GM23338 (cell line): ENCODE data around the gene PHC2. TPM values are rescaled to one million over a fixed set of nuclear protein-coding genes. Genes with fewer than 3 reads are reported as not detected.

Experiments used
- ATAC-seq: fragments of 200-7000 bp; cut with Tn5 transposase; 3 replicates; pipeline ENCODE4 v1.9.1; 2020
- DNase-seq: peaks from one replicate; pipeline ENCODE4 v3.0.0-alpha.2; 2015; ENCODE audit warnings: low spot score
- H2AFZ ChIP-seq: fragments of 200-600 bp; sonication (generic); 2 replicates; pipeline ENCODE4 v1.8.0; 2016; ENCODE audit warnings: antibody characterized with exemption, mild to moderate bottlenecking, moderate library complexity
- H3F3A ChIP-seq: fragments of 200-600 bp; sonication (generic); replicated peaks from 2 replicates; pipeline ENCODE4 v1.8.0; 2017; ENCODE audit warnings: antibody characterized with exemption, mixed run types, low read depth
- H3K27ac ChIP-seq: fragments of 200-600 bp; sonication (generic); 2 replicates; pipeline ENCODE4 v1.6.1; 2016; ENCODE audit warnings: low read depth
- H3K27me3 ChIP-seq: fragments of 200-600 bp; sonication (generic); 2 replicates; pipeline ENCODE4 v1.8.0; 2016; ENCODE audit warnings: mild to moderate bottlenecking, mixed run types, moderate library complexity; ENCODE audit not compliant: insufficient read depth
- H3K36me3 ChIP-seq: fragments of 200-600 bp; sonication (generic); 2 replicates; pipeline ENCODE4 v1.8.0; 2016; ENCODE audit warnings: mild to moderate bottlenecking; ENCODE audit not compliant: insufficient read depth
- H3K4me1 ChIP-seq: fragments of 200-600 bp; sonication (generic); 2 replicates; pipeline ENCODE4 v1.8.0; 2016; ENCODE audit warnings: mild to moderate bottlenecking, moderate library complexity; ENCODE audit not compliant: insufficient read depth
- H3K4me2 ChIP-seq: fragments of 200-600 bp; sonication (generic); 2 replicates; pipeline ENCODE4 v1.7.1; 2017; ENCODE audit warnings: mixed run types
- H3K4me3 ChIP-seq: fragments of 200-600 bp; sonication (generic); 2 replicates; pipeline ENCODE4 v1.6.1; 2016; ENCODE audit warnings: mixed run types
- H3K79me2 ChIP-seq: fragments of 200-600 bp; sonication (generic); replicated peaks from 2 replicates; pipeline ENCODE4 v1.8.0; 2017; ENCODE audit warnings: mild to moderate bottlenecking; ENCODE audit not compliant: insufficient read depth
- H3K9me2 ChIP-seq: fragments of 200-600 bp; sonication (generic); 2 replicates; pipeline ENCODE4 v1.8.0; 2017; ENCODE audit not compliant: insufficient read depth
- H4K20me1 ChIP-seq: fragments of 200-600 bp; sonication (generic); replicated peaks from 2 replicates; pipeline ENCODE4 v1.8.0; 2017; ENCODE audit warnings: mild to moderate bottlenecking; ENCODE audit not compliant: insufficient read depth
- H3K27ac Mint-ChIP-seq: 2 replicates; pipeline ENCODE4 v1.8.0; 2020; ENCODE audit warnings: inconsistent platforms, mild to moderate bottlenecking, moderate library complexity, mixed read lengths
- H3K27me3 Mint-ChIP-seq: 3 replicates; pipeline ENCODE4 v1.8.0; 2022; ENCODE audit warnings: low read depth, mild to moderate bottlenecking, moderate library complexity, mixed read lengths, inconsistent platforms; ENCODE audit not compliant: insufficient read depth, poor library complexity
- H3K36me3 Mint-ChIP-seq: 3 replicates; pipeline ENCODE4 v1.8.0; 2021; ENCODE audit warnings: low read depth, mild to moderate bottlenecking, inconsistent platforms, moderate library complexity, mixed read lengths
- H3K4me1 Mint-ChIP-seq: 3 replicates; pipeline ENCODE4 v1.8.0; 2020; ENCODE audit warnings: mild to moderate bottlenecking, inconsistent platforms, mixed read lengths
- H3K4me3 Mint-ChIP-seq: 3 replicates; pipeline ENCODE4 v1.8.0; 2021; ENCODE audit warnings: moderate library complexity, mild to moderate bottlenecking, inconsistent platforms, mixed read lengths
- H3K9me3 Mint-ChIP-seq: 3 replicates; pipeline ENCODE4 v1.8.0; 2020; ENCODE audit warnings: moderate library complexity, mild to moderate bottlenecking, inconsistent platforms, mixed read lengths
- EZH2 ChIP-seq: fragments of 200-600 bp; sonication (generic); IDR thresholded peaks from one replicate; pipeline ENCODE4 v1.8.0; 2017; ENCODE audit warnings: antibody characterized with exemption, mild to moderate bottlenecking, low read depth; ENCODE audit not compliant: unreplicated experiment
- EZH2phosphoT487 ChIP-seq: fragments of 200-600 bp; sonication (generic); IDR thresholded peaks from one replicate; pipeline ENCODE4 v1.8.1; 2018; ENCODE audit warnings: antibody characterized with exemption; ENCODE audit not compliant: unreplicated experiment
- JUNB ChIP-seq: IDR thresholded peaks from one replicate; pipeline ENCODE4 v1.6.1; 2016; ENCODE audit warnings: antibody characterized with exemption; ENCODE audit not compliant: unreplicated experiment
- NANOG ChIP-seq: IDR thresholded peaks from 2 replicates; pipeline ENCODE4 v1.6.1; 2016; ENCODE audit warnings: antibody characterized with exemption, borderline replicate concordance
- REST ChIP-seq: IDR thresholded peaks from one replicate; pipeline ENCODE4 v1.6.1; 2018; ENCODE audit warnings: antibody characterized with exemption; ENCODE audit not compliant: unreplicated experiment
- ZNF114 ChIP-seq: fragments of 250-450 bp; sonication (Bioruptor Pico); IDR thresholded peaks from 2 replicates; pipeline ENCODE4 v1.5.0; 2020; ENCODE audit warnings: mild to moderate bottlenecking, moderate library complexity
- ZNF331 ChIP-seq: fragments of 250-450 bp; sonication (Bioruptor Pico); IDR thresholded peaks from 2 replicates; pipeline ENCODE4 v1.5.0; 2020; ENCODE audit warnings: low read depth, mild to moderate bottlenecking, moderate library complexity
- polyA plus RNA-seq: library from polyadenylated mRNA; unstranded; fragments of >200 nt; fragmentation: Nextera tagmentation; extraction: Ambion mirVana; gene quantifications from 2 replicates; pipeline ENCODE4 v1.2.1, GENCODE V29; 2016
- total RNA-seq: library from RNA; depleted of rRNA; stranded (reverse); fragments of >200 nt; shearing (Covaris generic); gene quantifications from 2 replicates; pipeline ENCODE4 v1.2.3, GENCODE V29; 2014
- TF ChIP-seq, protein P1 (sequence below): fragments of 250-450 bp; sonication (Bioruptor Pico); IDR thresholded peaks from 2 replicates; pipeline ENCODE4 v1.5.0; 2020; ENCODE audit warnings: mild to moderate bottlenecking, moderate library complexity
- TF ChIP-seq, protein P2 (sequence below), 2 experiments: fragments of 200-600 bp in 1 of 2; sonication (generic) in 1 of 2; conservative IDR thresholded peaks; 2 replicates each; pipeline versions ENCODE4 v1.5.1 to v1.6.1; 2016 to 2017; ENCODE audit warnings: antibody characterized with exemption in 2 of 2, low read depth in 2 of 2, mild to moderate bottlenecking in 2 of 2, moderate library complexity in 1 of 2

The PHC2 gene
- total and polyA plus RNA-seq, 2 experiments from 2014 or later = 1.7 to 7.3 TPM

GRCh38 chr1:33460144-33460543, 29.2 kb upstream of the PHC2 start (continued):
- no peak for TF ChIP-seq ZNF331 (CRISPR knock-in tag)
- TF ChIP-seq, protein P1, sequence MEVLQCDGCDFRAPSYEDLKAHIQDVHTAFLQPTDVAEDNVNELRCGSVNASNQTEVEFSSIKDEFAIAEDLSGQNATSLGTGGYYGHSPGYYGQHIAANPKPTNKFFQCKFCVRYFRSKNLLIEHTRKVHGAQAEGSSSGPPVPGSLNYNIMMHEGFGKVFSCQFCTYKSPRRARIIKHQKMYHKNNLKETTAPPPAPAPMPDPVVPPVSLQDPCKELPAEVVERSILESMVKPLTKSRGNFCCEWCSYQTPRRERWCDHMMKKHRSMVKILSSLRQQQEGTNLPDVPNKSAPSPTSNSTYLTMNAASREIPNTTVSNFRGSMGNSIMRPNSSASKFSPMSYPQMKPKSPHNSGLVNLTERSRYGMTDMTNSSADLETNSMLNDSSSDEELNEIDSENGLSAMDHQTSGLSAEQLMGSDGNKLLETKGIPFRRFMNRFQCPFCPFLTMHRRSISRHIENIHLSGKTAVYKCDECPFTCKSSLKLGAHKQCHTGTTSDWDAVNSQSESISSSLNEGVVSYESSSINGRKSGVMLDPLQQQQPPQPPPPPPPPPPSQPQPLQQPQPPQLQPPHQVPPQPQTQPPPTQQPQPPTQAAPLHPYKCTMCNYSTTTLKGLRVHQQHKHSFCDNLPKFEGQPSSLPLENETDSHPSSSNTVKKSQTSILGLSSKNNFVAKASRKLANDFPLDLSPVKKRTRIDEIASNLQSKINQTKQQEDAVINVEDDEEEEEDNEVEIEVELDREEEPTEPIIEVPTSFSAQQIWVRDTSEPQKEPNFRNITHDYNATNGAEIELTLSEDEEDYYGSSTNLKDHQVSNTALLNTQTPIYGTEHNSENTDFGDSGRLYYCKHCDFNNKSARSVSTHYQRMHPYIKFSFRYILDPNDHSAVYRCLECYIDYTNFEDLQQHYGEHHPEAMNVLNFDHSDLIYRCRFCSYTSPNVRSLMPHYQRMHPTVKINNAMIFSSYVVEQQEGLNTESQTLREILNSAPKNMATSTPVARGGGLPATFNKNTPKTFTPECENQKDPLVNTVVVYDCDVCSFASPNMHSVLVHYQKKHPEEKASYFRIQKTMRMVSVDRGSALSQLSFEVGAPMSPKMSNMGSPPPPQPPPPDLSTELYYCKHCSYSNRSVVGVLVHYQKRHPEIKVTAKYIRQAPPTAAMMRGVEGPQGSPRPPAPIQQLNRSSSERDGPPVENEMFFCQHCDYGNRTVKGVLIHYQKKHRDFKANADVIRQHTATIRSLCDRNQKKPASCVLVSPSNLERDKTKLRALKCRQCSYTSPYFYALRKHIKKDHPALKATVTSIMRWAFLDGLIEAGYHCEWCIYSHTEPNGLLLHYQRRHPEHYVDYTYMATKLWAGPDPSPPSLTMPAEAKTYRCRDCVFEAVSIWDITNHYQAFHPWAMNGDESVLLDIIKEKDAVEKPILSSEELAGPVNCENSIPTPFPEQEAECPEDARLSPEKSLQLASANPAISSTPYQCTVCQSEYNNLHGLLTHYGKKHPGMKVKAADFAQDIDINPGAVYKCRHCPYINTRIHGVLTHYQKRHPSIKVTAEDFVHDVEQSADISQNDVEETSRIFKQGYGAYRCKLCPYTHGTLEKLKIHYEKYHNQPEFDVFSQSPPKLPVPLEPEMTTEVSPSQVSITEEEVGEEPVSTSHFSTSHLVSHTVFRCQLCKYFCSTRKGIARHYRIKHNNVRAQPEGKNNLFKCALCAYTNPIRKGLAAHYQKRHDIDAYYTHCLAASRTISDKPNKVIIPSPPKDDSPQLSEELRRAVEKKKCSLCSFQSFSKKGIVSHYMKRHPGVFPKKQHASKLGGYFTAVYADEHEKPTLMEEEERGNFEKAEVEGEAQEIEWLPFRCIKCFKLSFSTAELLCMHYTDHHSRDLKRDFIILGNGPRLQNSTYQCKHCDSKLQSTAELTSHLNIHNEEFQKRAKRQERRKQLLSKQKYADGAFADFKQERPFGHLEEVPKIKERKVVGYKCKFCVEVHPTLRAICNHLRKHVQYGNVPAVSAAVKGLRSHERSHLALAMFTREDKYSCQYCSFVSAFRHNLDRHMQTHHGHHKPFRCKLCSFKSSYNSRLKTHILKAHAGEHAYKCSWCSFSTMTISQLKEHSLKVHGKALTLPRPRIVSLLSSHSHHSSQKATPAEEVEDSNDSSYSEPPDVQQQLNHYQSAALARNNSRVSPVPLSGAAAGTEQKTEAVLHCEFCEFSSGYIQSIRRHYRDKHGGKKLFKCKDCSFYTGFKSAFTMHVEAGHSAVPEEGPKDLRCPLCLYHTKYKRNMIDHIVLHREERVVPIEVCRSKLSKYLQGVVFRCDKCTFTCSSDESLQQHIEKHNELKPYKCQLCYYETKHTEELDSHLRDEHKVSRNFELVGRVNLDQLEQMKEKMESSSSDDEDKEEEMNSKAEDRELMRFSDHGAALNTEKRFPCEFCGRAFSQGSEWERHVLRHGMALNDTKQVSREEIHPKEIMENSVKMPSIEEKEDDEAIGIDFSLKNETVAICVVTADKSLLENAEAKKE (CRISPR knock-in tag) = no peak

DNA sequence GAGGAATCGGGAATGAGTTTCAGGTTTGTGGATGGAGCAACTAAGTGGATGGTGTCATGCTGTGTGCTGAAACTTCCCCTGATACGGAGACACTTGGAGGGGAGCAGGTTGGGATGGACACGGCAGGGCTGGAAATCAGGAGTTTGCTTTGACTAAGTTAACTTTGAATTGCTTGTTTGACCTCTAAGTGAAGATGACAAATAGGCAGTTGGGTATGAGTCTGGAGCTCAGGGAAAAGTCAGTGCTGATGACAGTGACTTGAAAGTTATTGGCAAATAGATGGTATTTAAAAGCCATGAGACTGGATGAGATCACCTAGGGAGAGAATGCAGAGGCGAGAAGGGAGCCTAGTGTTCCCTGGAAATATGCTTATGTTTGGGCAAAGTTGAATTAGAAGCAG, 28.8 kb upstream of the PHC2 start:
- no peak overlapping the region for H3K27ac Mint-ChIP-seq
- H3K4me1 Mint-ChIP-seq = peaks cover 7% of the 10 kb centered on the region
- H3K36me3 Mint-ChIP-seq = no peaks in the 10 kb centered on the region
- H3K4me3 Mint-ChIP-seq = no peak overlapping the region
- Histone ChIP-seq H3K27me3 (no peaks in the 10 kb centered on the region), H3K4me1 (peaks cover 1% of the 10 kb centered on the region; the same call in 1 of the 2 replicates), H3K36me3 (no peaks in the 10 kb centered on the region), H4K20me1 (no peaks in the 10 kb centered on the region), H3K27ac (no peak overlapping the region), H3K4me3 (no peak overlapping the region), H3K9me2 (no peaks in the 10 kb centered on the region), H2AFZ (no peak overlapping the region), H3K79me2 (no peaks in the 10 kb centered on the region), H3K4me2 (no peak overlapping the region), H3F3A (no peaks in the 10 kb centered on the region)
- no peak for DNase-seq
- H3K9me3 Mint-ChIP-seq = no peaks in the 10 kb centered on the region
- peaks cover 5% of the 10 kb centered on the region for H3K27me3 Mint-ChIP-seq
- no peak for ATAC-seq
- TF ChIP-seq EZH2 = no peak

DNA sequence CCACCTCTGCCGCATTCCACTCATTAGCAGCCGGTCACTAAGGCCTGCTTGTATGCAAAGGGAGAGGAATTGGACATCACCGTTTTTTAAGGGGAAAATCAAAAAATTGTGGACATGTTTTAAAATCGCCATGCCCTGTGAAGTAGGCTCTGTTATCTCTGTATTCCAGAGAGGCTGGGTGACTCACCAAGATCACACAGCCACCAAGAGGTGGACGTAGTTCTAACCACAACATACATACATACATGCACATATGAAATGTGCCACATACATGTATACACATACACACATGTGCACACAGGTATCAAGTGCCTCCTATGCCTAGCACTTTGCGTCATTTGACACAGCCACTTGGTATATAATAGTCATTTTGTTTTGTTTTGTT, 25.6 kb upstream of the PHC2 start:
- H3K4me3 Mint-ChIP-seq = no peak overlapping the region
- no peak overlapping the region for H3K4me2 ChIP-seq
- ATAC-seq = no peak
- TF ChIP-seq REST (no peak), NANOG (no peak), ZNF114 (CRISPR knock-in tag) (no peak), JUNB (no peak), EZH2phosphoT487 (no peak), EZH2 (no peak)
- TF ChIP-seq, protein P2, sequence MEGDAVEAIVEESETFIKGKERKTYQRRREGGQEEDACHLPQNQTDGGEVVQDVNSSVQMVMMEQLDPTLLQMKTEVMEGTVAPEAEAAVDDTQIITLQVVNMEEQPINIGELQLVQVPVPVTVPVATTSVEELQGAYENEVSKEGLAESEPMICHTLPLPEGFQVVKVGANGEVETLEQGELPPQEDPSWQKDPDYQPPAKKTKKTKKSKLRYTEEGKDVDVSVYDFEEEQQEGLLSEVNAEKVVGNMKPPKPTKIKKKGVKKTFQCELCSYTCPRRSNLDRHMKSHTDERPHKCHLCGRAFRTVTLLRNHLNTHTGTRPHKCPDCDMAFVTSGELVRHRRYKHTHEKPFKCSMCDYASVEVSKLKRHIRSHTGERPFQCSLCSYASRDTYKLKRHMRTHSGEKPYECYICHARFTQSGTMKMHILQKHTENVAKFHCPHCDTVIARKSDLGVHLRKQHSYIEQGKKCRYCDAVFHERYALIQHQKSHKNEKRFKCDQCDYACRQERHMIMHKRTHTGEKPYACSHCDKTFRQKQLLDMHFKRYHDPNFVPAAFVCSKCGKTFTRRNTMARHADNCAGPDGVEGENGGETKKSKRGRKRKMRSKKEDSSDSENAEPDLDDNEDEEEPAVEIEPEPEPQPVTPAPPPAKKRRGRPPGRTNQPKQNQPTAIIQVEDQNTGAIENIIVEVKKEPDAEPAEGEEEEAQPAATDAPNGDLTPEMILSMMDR (conservative IDR thresholded peaks at IDR 0.05; ENCODE audit: low read depth in 2 of 2) = no peak

More for the DNA sequence above, 25.6 kb upstream of the PHC2 start:
- no peak overlapping the region for H2AFZ ChIP-seq
- no peaks in the 10 kb centered on the region for H3F3A ChIP-seq
- no peak for DNase-seq
- no peaks in the 10 kb centered on the region for H3K36me3 ChIP-seq
- H4K20me1 ChIP-seq = no peaks in the 10 kb centered on the region
- peaks cover 3% of the 10 kb centered on the region; the same call in 1 of the 2 replicates for H3K4me1 ChIP-seq
- Mint-ChIP-seq H3K9me3 (no peaks in the 10 kb centered on the region), H3K36me3 (no peaks in the 10 kb centered on the region), H3K27me3 (peaks cover 4% of the 10 kb centered on the region), H3K4me1 (peaks cover 12% of the 10 kb centered on the region), H3K27ac (no peak overlapping the region)
- no peaks in the 10 kb centered on the region for H3K27me3 ChIP-seq
- no peaks in the 10 kb centered on the region for H3K79me2 ChIP-seq
- no peaks in the 10 kb centered on the region for H3K9me2 ChIP-seq
- H3K27ac ChIP-seq = no peak overlapping the region
- H3K4me3 ChIP-seq = no peak overlapping the region
